Measurements from ENCODE around the gene SLC16A12.

- TF ChIP-seq CTCF (IDR thresholded peaks at IDR 0.05) (no peak), POLR2A (IDR thresholded peaks at IDR 0.05) (no peak)
These were observed 39.6 kb upstream of the SLC16A12 start for GRCh38 chr10:89575031-89575430.
